Panc1 (cell line): Measurements from ENCODE around the gene PKP2.

ENCODE experiments used
- CTCF ChIP-seq: fragments of 450-650 bp; IDR thresholded peaks from 2 replicates; pipeline ENCODE4 v1.5.1; 2017; ENCODE audit warnings: mild to moderate bottlenecking
- TCF7L2 ChIP-seq: IDR thresholded peaks from 2 replicates; pipeline ENCODE4 v1.6.1; 2011; ENCODE audit warnings: mild to moderate bottlenecking, low read depth, low read length, inconsistent platforms

- TF ChIP-seq CTCF (no peak; the same call in 1 of the 2 replicates), TCF7L2 (no peak)
These were observed 140.0 kb downstream of the PKP2 start for GRCh38 chr12:32756476-32757066.
